ENCODE results near the gene CACNA1B. TPM values are rescaled to one million over a fixed set of nuclear protein-coding genes. Genes with fewer than 3 reads are reported as not detected.

Gene CACNA1B
- total and polyA plus RNA-seq, 2 of the 13 experiments (the other 11 are each of a cell fraction or from before 2014, with no cell fraction given), result under 0.01 to 0.04 TPM

GRCh38 chr9:137880160-137880975 is 2.8 kb downstream of the CACNA1B start (continued):
- no peak for TF ChIP-seq NR2F2 (IDR thresholded peaks at IDR 0.05; ENCODE audit: borderline replicate concordance, low read depth)
- no peak for TF ChIP-seq GABPB1 (CRISPR knock-in tag; IDR thresholded peaks at IDR 0.05)
- no peak for TF ChIP-seq DNMT1 (CRISPR knock-in tag; IDR thresholded peaks at IDR 0.05)
- TF ChIP-seq, protein P1, sequence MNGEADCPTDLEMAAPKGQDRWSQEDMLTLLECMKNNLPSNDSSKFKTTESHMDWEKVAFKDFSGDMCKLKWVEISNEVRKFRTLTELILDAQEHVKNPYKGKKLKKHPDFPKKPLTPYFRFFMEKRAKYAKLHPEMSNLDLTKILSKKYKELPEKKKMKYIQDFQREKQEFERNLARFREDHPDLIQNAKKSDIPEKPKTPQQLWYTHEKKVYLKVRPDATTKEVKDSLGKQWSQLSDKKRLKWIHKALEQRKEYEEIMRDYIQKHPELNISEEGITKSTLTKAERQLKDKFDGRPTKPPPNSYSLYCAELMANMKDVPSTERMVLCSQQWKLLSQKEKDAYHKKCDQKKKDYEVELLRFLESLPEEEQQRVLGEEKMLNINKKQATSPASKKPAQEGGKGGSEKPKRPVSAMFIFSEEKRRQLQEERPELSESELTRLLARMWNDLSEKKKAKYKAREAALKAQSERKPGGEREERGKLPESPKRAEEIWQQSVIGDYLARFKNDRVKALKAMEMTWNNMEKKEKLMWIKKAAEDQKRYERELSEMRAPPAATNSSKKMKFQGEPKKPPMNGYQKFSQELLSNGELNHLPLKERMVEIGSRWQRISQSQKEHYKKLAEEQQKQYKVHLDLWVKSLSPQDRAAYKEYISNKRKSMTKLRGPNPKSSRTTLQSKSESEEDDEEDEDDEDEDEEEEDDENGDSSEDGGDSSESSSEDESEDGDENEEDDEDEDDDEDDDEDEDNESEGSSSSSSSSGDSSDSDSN (CRISPR knock-in tag; IDR thresholded peaks at IDR 0.05), result no peak

DNA sequence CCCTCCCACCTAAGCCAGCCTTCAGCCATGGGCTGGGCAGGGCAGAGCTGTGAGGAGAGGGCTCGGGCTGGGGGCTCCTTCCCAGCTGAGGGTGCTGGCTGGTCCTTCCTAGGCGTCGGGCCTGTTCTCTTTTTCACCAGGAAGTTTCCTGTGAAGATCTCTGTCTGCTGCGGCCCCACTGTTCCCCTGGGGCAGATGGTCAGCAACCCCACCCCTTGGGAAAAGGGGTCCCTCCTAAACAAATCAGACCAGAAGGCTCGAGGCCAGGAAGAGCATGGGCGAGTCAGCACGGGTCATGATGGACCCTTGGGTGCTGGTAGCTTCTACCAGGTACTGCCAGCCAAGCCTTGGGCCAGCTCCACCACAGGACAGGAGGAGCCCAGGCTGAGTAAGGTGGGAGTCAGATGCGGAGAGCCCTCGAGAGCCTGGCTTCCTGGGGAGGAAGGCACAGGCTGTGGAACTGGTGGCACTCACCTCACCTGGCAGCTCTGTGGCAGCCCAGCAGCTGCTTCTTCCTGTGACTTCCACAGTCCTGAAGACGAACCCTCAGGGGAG is 3.5 kb downstream of the CACNA1B start:
- ChIA-PET CTCF (ENCODE audit: low intra/inter-chr PET ratio, low total read pairs) (no interaction called here), POLR2A (no interaction called here)
- FAIRE-seq, result no peak
- in situ Hi-C loops (cut with HindIII; ENCODE audit: extremely low pct_ligation_motif_present, low pct_unique_long_range_greater_than_20kb) (no loop called here), intact Hi-C loops (cut with micrococcal nuclease; ENCODE audit: unreplicated experiment) (no loop called here)
- Histone ChIP-seq H3K4me3 (replicated peaks in 1 of 3; ENCODE audit: insufficient read depth in 1 of 3, low read depth in 2 of 3, low read length in 3 of 3) (no peak overlapping the region), H2AFZ (ENCODE audit: low read length) (no peak overlapping the region), H3K4me1 (ENCODE audit: insufficient read depth, low read length) (no peaks in the 10 kb centered on the region), H3K79me2 (ENCODE audit: insufficient read depth, low read length) (no peaks in the 10 kb centered on the region), H3K27me3 (ENCODE audit: control insufficient read depth in 1 of 2, insufficient read depth in 2 of 2, low read length in 2 of 2) (peaks cover 2 to 5% of the 10 kb centered on the region in 2 experiments; a peak in 3 of 5 replicates), H4K20me1 (ENCODE audit: insufficient read depth, low read length) (peaks cover 2% of the 10 kb centered on the region; the same call in 1 of the 2 replicates), H3K27ac (ENCODE audit: extremely low read length, insufficient read depth, low read length) (no peak overlapping the region), H3K9me3 (ENCODE audit: low read length) (no peaks in the 10 kb centered on the region), H3K36me3 (replicated peaks in 1 of 2; ENCODE audit: control insufficient read depth in 1 of 2, insufficient read depth in 2 of 2, low read length in 2 of 2) (no peaks in the 10 kb centered on the region), H3K4me2 (ENCODE audit: low read depth, low read length) (no peak overlapping the region), H3K9ac (ENCODE audit: insufficient read depth, low read depth, low read length) (no peak overlapping the region)
- DNase-seq (ENCODE audit: low spot score), result no peak
- BruUV-seq (replicated peaks), result no TSS peak
- WGBS (ENCODE audit: low lambda C conversion rate), result 0% methylated on average over 1 of the region's 10 CpGs
- TF ChIP-seq PTBP1 (IDR thresholded peaks at IDR 0.05; ENCODE audit: low read depth, low read length, poor library complexity, severe bottlenecking), result no peak
- TF ChIP-seq RARA (CRISPR knock-in tag; IDR thresholded peaks at IDR 0.05), result no peak
- no peak for TF ChIP-seq BCL3 (CRISPR knock-in tag; IDR thresholded peaks at IDR 0.05)
- no peak for TF ChIP-seq PCBP2 (optimal IDR thresholded peaks at IDR 0.05; ENCODE audit: low read depth, low read length, poor library complexity, severe bottlenecking)
- TF ChIP-seq, protein P2, sequence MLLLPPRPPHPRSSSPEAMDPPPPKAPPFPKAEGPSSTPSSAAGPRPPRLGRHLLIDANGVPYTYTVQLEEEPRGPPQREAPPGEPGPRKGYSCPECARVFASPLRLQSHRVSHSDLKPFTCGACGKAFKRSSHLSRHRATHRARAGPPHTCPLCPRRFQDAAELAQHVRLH (CRISPR knock-in tag; IDR thresholded peaks at IDR 0.05; ENCODE audit: borderline replicate concordance, low read depth), result no peak
- TF ChIP-seq ZNF589 (CRISPR knock-in tag; conservative IDR thresholded peaks at IDR 0.05), result no peak
- no peak for TF ChIP-seq ZNF567 (CRISPR knock-in tag; IDR thresholded peaks at IDR 0.05; ENCODE audit: borderline replicate concordance)
- TF ChIP-seq ZNF660 (CRISPR knock-in tag; IDR thresholded peaks at IDR 0.05; ENCODE audit: borderline replicate concordance, low read depth), result no peak
- TF ChIP-seq PRPF4 (IDR thresholded peaks at IDR 0.05; ENCODE audit: low read depth, low read length, poor library complexity, severe bottlenecking), result no peak
- TF ChIP-seq MXI1 (IDR thresholded peaks at IDR 0.05; ENCODE audit: borderline replicate concordance, low read depth, low read length), result no peak
- no peak for TF ChIP-seq ZNF678 (CRISPR knock-in tag; IDR thresholded peaks at IDR 0.05)
- no peak for TF ChIP-seq GPN1 (CRISPR knock-in tag; IDR thresholded peaks at IDR 0.05; ENCODE audit: borderline replicate concordance)
- no peak for TF ChIP-seq ZNF512 (CRISPR knock-in tag; IDR thresholded peaks at IDR 0.05)
- ATAC-seq, result no peak

Data from HepG2 (cell line).